DND-41 (cell line): ENCODE measurements around the gene KIF24.

ENCODE experiments used
- CTCF ChIP-seq: IDR thresholded peaks from 2 replicates; pipeline ENCODE4 v1.5.1; 2012; ENCODE audit warnings: borderline replicate concordance, low read length, moderate library complexity, mild to moderate bottlenecking; ENCODE audit not compliant: poor library complexity, severe bottlenecking; ENCODE audit errors: extremely low read depth
- EZH2 ChIP-seq: IDR thresholded peaks from 3 replicates; pipeline ENCODE4 v1.6.1; 2012; ENCODE audit warnings: borderline replicate concordance, low read depth, mild to moderate bottlenecking, moderate library complexity, low read length, inconsistent platforms; ENCODE audit not compliant: severe bottlenecking

GRCh38 chr9:34291423-34291822 is 37.6 kb downstream of the KIF24 start:
- TF ChIP-seq CTCF (no peak), EZH2 (no peak)
